Measurements from ENCODE around the gene GABPB1. TPM values are rescaled to one million over a fixed set of nuclear protein-coding genes. Genes with fewer than 3 reads are reported as not detected.

GABPB1 gene
- total RNA-seq, 2 donors from 2014 or later = 32.0 to 37.5 TPM

DNA sequence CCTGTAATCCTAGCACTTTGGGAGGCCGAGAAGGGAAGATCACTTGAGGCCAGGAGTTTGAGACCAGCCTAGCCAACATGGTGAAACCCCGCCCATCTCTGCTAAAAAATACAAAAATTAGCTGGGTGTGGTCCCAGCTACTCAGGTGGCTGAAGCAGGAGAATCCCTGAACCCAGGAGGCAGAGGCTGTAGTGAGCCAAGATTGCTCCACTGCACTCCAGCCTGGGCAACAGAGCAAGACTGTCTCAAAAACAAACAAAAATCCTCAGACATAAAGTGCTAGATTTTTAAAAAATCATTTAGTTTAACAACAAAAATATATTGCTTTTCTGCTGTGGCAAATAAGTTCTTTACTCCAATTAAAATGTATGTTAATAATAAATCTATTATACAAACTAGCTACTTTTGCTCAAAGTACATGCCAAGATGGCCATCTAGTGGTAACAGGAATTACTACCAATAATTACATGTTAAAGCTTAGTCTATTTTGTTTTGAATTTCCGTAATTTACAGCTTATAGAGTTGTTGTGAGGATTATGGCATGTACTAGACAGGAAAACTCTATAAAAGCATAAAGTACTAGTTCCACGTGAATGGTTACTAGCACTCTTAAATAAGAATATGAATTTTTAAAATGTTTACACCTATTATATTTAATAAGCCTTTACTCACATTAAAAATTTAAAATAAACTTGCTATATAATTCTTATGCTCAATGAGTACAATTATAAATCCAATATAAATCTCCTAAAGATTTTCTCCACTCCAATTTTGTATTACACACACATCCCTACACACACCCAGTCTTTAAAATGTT, 39.0 kb downstream of the GABPB1 start:
- Histone ChIP-seq H3K9me3 (ENCODE audit: control insufficient read depth, low read length) (no peaks in the 10 kb centered on the region), H3K4me1 (ENCODE audit: control insufficient read depth, insufficient read depth, low read length) (no peaks in the 10 kb centered on the region), H3K36me3 (ENCODE audit: control insufficient read depth, insufficient read depth, low read length) (peaks cover 7% of the 10 kb centered on the region), H3K9ac (ENCODE audit: extremely low read depth, low read length, poor library complexity, severe bottlenecking) (no peak overlapping the region), H3K4me3 (ENCODE audit: low read length) (no peak overlapping the region), H3K27ac (ENCODE audit: low read depth, low read length) (no peak overlapping the region), H3K27me3 (ENCODE audit: control insufficient read depth, insufficient read depth, low read length, poor library complexity, severe bottlenecking) (no peaks in the 10 kb centered on the region)
- Mint-ChIP-seq H3K9me3 (peaks cover 3% of the 10 kb centered on the region), H3K36me3 (ENCODE audit: low read depth) (peaks cover 6% of the 10 kb centered on the region), H3K27me3 (ENCODE audit: insufficient read depth) (no peaks in the 10 kb centered on the region), H3K4me1 (no peaks in the 10 kb centered on the region), H3K27ac (no peak overlapping the region), H3K4me3 (no peak overlapping the region)
- 67 to 92% methylated on average over 1 to 3 of the region's 4 CpGs for WGBS, 2 experiments (ENCODE audit: insufficient coverage in 1 of 2, insufficient read length in 1 of 2)
- TF ChIP-seq, protein P1, sequence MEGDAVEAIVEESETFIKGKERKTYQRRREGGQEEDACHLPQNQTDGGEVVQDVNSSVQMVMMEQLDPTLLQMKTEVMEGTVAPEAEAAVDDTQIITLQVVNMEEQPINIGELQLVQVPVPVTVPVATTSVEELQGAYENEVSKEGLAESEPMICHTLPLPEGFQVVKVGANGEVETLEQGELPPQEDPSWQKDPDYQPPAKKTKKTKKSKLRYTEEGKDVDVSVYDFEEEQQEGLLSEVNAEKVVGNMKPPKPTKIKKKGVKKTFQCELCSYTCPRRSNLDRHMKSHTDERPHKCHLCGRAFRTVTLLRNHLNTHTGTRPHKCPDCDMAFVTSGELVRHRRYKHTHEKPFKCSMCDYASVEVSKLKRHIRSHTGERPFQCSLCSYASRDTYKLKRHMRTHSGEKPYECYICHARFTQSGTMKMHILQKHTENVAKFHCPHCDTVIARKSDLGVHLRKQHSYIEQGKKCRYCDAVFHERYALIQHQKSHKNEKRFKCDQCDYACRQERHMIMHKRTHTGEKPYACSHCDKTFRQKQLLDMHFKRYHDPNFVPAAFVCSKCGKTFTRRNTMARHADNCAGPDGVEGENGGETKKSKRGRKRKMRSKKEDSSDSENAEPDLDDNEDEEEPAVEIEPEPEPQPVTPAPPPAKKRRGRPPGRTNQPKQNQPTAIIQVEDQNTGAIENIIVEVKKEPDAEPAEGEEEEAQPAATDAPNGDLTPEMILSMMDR (conservative IDR thresholded peaks at IDR 0.05) = peak; percentile 89
- no peak for DNase-seq

- H3K27ac Mint-ChIP-seq = no peak overlapping the region
- peaks cover 17% of the 10 kb centered on the region for H3K9me3 Mint-ChIP-seq
- no CpG with 5 or more reads among the region's 2 CpGs for WGBS, 2 experiments (ENCODE audit: insufficient coverage in 1 of 2, insufficient read length in 1 of 2)
- no peaks in the 10 kb centered on the region for H3K4me1 Mint-ChIP-seq
- Histone ChIP-seq H3K36me3 (ENCODE audit: control insufficient read depth, insufficient read depth, low read length) (peaks cover 19% of the 10 kb centered on the region), H3K9me3 (ENCODE audit: control insufficient read depth, low read length) (peaks cover 15% of the 10 kb centered on the region), H3K27ac (ENCODE audit: low read depth, low read length) (no peak overlapping the region), H3K4me3 (ENCODE audit: low read length) (no peak overlapping the region), H3K27me3 (ENCODE audit: control insufficient read depth, insufficient read depth, low read length, poor library complexity, severe bottlenecking) (no peaks in the 10 kb centered on the region), H3K4me1 (ENCODE audit: control insufficient read depth, insufficient read depth, low read length) (no peaks in the 10 kb centered on the region), H3K9ac (ENCODE audit: extremely low read depth, low read length, poor library complexity, severe bottlenecking) (no peak overlapping the region)
- H3K36me3 Mint-ChIP-seq (ENCODE audit: low read depth) = peaks cover 24% of the 10 kb centered on the region
- H3K27me3 Mint-ChIP-seq (ENCODE audit: insufficient read depth) = no peaks in the 10 kb centered on the region
- no peak overlapping the region for H3K4me3 Mint-ChIP-seq
- TF ChIP-seq, protein P1 (conservative IDR thresholded peaks at IDR 0.05) = no peak
- no peak for DNase-seq
Measured at GRCh38 chr15:50312636-50313035, 42.4 kb downstream of the GABPB1 start.

- peak overlapping the region; percentile 7 for H3K4me3 ChIP-seq (ENCODE audit: low read length)
- no peak overlapping the region for H3K4me3 Mint-ChIP-seq
- H3K27ac Mint-ChIP-seq = no peak overlapping the region
- H3K27me3 Mint-ChIP-seq (ENCODE audit: insufficient read depth) = no peaks in the 10 kb centered on the region
- no peak overlapping the region for H3K9ac ChIP-seq (ENCODE audit: extremely low read depth, low read length, poor library complexity, severe bottlenecking)
- H3K27ac ChIP-seq (ENCODE audit: low read depth, low read length) = no peak overlapping the region
- H3K9me3 Mint-ChIP-seq = peaks cover 26% of the 10 kb centered on the region
- no peaks in the 10 kb centered on the region for H3K4me1 Mint-ChIP-seq
- H3K36me3 Mint-ChIP-seq (ENCODE audit: low read depth) = peaks cover 52% of the 10 kb centered on the region
- H3K9me3 ChIP-seq (ENCODE audit: control insufficient read depth, low read length) = peaks cover 28% of the 10 kb centered on the region
- no peaks in the 10 kb centered on the region for H3K27me3 ChIP-seq (ENCODE audit: control insufficient read depth, insufficient read depth, low read length, poor library complexity, severe bottlenecking)
- DNase-seq = no peak
- H3K36me3 ChIP-seq (ENCODE audit: control insufficient read depth, insufficient read depth, low read length) = peaks cover 53% of the 10 kb centered on the region
- no peaks in the 10 kb centered on the region for H3K4me1 ChIP-seq (ENCODE audit: control insufficient read depth, insufficient read depth, low read length)
- TF ChIP-seq, protein P1 (conservative IDR thresholded peaks at IDR 0.05) = no peak
Measured at GRCh38 chr15:50307799-50308198, 47.2 kb downstream of the GABPB1 start.

Measured in endodermal cell (in vitro differentiated cells).